Measurements from ENCODE around the gene S100A6.
A peak's percentile ranks its signal among the peaks of the same experiment; 100 is the strongest.

- TF ChIP-seq REST (IDR thresholded peaks at IDR 0.05; ENCODE audit: borderline replicate concordance) (no peak), EZH2 (IDR thresholded peaks at IDR 0.05; ENCODE audit: borderline replicate concordance, insufficient read depth, low read length, poor library complexity, severe bottlenecking) (no peak), TAF1 (IDR thresholded peaks at IDR 0.05; ENCODE audit: low read depth) (no peak), EP300 (conservative IDR thresholded peaks at IDR 0.05; ENCODE audit: poor library complexity, severe bottlenecking) (no peak), MXI1 (conservative IDR thresholded peaks at IDR 0.05; ENCODE audit: poor library complexity, severe bottlenecking) (no peak), POLR2AphosphoS5 (IDR thresholded peaks at IDR 0.05) (no peak), SMC3 (conservative IDR thresholded peaks at IDR 0.05; ENCODE audit: poor library complexity) (no peak), RAD21 (conservative IDR thresholded peaks at IDR 0.05) (no peak)
- TF ChIP-seq, protein P1, sequence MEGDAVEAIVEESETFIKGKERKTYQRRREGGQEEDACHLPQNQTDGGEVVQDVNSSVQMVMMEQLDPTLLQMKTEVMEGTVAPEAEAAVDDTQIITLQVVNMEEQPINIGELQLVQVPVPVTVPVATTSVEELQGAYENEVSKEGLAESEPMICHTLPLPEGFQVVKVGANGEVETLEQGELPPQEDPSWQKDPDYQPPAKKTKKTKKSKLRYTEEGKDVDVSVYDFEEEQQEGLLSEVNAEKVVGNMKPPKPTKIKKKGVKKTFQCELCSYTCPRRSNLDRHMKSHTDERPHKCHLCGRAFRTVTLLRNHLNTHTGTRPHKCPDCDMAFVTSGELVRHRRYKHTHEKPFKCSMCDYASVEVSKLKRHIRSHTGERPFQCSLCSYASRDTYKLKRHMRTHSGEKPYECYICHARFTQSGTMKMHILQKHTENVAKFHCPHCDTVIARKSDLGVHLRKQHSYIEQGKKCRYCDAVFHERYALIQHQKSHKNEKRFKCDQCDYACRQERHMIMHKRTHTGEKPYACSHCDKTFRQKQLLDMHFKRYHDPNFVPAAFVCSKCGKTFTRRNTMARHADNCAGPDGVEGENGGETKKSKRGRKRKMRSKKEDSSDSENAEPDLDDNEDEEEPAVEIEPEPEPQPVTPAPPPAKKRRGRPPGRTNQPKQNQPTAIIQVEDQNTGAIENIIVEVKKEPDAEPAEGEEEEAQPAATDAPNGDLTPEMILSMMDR (IDR thresholded peaks at IDR 0.05; ENCODE audit: poor library complexity, severe bottlenecking): peak; percentile 27
Measured at GRCh38 chr1:153572569-153573015, 36.8 kb upstream of the S100A6 start.

All from neural cell (in vitro differentiated cells).